Stimulated activated effector memory CD8-positive, alpha-beta T cell treated with anti-CD3 and anti-CD28 coated beads, Interleukin-12 subunit alpha, Interleukin-12 subunit beta, amount 100 ng/mL, for 72 hours (primary cell): ENCODE data around the gene RIC1.
A peak's percentile ranks its signal among the peaks of the same experiment; 100 is the strongest.
"Not testable (repeated sequence)": the region's sequence is repeated elsewhere in the genome, so short reads cannot be mapped to it uniquely, and the experiment has no call there.

ENCODE experiments used
- ATAC-seq: fragments of 150-1000 bp; cut with Tn5 transposase; 2 replicates; pipeline ENCODE4 v1.10.0; 2021
- DNase-seq, 2 donors: peaks; one replicate each; pipeline ENCODE4 v3.0.0; 2021 to 2022; ENCODE audit warnings: low spot score in 2 of 2
- H3K27ac Mint-ChIP-seq: one replicate; pipeline ENCODE4 v1.8.0; 2022; ENCODE audit warnings: mild to moderate bottlenecking, mixed read lengths
- H3K36me3 Mint-ChIP-seq: one replicate; pipeline ENCODE4 v1.8.0; 2022; ENCODE audit warnings: mild to moderate bottlenecking, mixed read lengths
- H3K4me1 Mint-ChIP-seq: one replicate; pipeline ENCODE4 v1.8.0; 2022; ENCODE audit warnings: mixed read lengths
- H3K4me3 Mint-ChIP-seq: one replicate; pipeline ENCODE4 v1.8.0; 2022; ENCODE audit warnings: mild to moderate bottlenecking, mixed read lengths
- H3K9me3 Mint-ChIP-seq: one replicate; pipeline ENCODE4 v1.8.0; 2022; ENCODE audit warnings: mixed read lengths

The RIC1 gene

DNA sequence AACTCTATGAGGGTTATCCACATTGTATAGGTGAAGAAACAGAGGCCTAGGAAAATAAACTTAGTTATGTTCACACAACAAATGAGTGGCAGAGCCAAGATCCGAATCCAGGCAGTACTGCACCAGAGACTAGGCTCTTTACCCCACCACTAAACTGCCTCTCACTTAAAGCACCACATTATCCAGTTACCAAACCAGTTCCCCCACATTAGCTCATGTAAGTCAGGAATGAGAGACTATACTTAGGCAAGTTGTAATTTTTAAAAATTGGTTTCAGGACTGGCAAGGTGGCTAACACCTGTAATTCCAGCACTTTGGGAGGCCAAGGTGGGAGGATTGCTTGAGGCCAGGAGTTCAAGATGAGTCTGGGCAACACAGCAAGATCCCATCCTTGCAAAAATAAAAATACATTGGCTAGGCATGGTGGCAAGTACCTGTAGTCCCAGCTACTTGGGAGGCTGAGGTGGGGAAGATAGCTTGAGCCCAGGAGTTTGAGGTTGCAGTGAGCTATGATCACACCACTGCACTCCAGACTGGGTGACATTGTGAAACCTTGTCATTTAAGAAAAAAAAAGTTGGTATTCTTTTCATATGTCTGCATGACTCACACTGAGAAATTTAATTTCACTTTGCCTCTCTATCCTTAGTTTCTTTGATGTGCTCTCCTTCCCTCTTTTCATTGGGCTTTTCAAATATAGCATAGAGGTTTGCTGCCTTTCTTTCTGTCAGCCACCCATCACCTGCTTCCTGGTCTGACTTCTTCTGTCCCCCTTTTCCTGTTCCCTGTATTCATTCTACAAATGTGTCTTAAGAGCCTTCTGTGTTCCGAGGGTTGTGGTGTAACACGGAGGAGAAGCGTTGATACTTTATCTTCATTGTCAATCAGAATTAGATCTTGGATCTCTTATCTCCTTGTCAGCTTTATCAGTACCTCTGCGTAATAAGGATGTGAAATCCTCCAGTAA lies 139.3 kb downstream of the RIC1 start:
- Mint-ChIP-seq H3K27ac (peak overlapping the region; percentile 71), H3K36me3 (peaks cover 80% of the 10 kb centered on the region), H3K9me3 (no peaks in the 10 kb centered on the region), H3K4me1 (peaks cover 9% of the 10 kb centered on the region), H3K4me3 (peak overlapping the region; percentile 40)
- DNase-seq (no peak), ATAC-seq (peak; percentile 95)

GRCh38 chr9:5773324-5773999 lies 144.6 kb downstream of the RIC1 start:
- H3K27ac Mint-ChIP-seq, result peak overlapping the region; percentile 13
- no peak overlapping the region for H3K4me3 Mint-ChIP-seq
- peaks cover 3% of the 10 kb centered on the region for H3K9me3 Mint-ChIP-seq
- DNase-seq (no peak), ATAC-seq (no peak)
- peaks cover 4% of the 10 kb centered on the region for H3K4me1 Mint-ChIP-seq
- H3K36me3 Mint-ChIP-seq, result peaks cover 77% of the 10 kb centered on the region

DNA sequence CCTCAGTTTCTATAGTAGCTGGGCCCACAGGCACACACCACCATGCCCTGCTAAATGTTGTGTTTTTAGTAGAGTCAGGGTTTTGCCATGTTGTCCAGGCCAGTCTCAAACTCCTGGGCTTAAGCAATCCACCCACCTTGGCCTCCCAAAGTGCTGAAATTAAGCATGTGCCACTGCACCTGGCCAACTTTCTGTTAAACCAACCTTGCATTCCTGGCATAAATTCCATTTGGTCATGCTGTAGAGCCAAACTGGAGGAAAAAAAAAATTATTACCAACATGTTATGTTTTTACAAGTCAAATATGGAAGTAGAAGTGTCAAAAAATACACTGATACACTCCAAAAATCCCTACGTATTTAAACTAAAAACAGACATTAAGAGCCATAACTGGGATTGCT lies 149.9 kb downstream of the RIC1 start:
- ATAC-seq (no peak), DNase-seq (no peak)
- H3K27ac Mint-ChIP-seq, result no peak overlapping the region
- H3K4me1 Mint-ChIP-seq, result peaks cover 6% of the 10 kb centered on the region
- peaks cover 83% of the 10 kb centered on the region for H3K36me3 Mint-ChIP-seq
- peaks cover 12% of the 10 kb centered on the region for H3K9me3 Mint-ChIP-seq
- H3K4me3 Mint-ChIP-seq, result no peak overlapping the region

- H3K27ac Mint-ChIP-seq, result not testable (repeated sequence)
Observed at GRCh38 chr9:5779705-5780218, 150.9 kb downstream of the RIC1 start.

DNA sequence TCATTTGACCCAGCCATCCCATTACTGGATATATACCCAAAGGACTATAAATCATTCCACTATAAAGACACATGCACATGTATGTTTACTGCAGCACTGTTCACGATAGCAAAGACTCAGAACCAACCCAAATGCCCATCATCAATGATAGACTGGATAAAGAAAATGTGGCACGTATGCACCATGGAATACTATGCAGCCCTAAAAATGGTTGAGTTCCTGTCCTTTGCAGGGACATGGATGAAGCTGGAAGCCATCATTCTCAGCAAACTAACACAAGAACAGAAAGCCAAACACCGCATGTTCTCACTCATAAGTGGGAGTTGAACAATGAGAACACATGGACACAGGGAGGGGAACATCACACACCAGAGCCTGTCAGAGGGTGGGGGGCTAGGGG lies 154.5 kb downstream of the RIC1 start:
- not testable (repeated sequence) for H3K9me3 Mint-ChIP-seq, H3K4me3 Mint-ChIP-seq, ATAC-seq, DNase-seq, H3K27ac Mint-ChIP-seq
- H3K4me1 Mint-ChIP-seq, result peaks cover 15% of the 10 kb centered on the region
- peaks cover 93% of the 10 kb centered on the region for H3K36me3 Mint-ChIP-seq

More at GRCh38 chr9:5779705-5780218, 150.9 kb downstream of the RIC1 start:
- not testable (repeated sequence) for ATAC-seq, DNase-seq, H3K4me3 Mint-ChIP-seq, H3K4me1 Mint-ChIP-seq
- Mint-ChIP-seq H3K9me3 (peaks cover 12% of the 10 kb centered on the region), H3K36me3 (peaks cover 83% of the 10 kb centered on the region)

- ATAC-seq, result no peak
- Mint-ChIP-seq H3K4me3 (no peak overlapping the region), H3K36me3 (peaks cover 93% of the 10 kb centered on the region), H3K4me1 (peaks cover 20% of the 10 kb centered on the region), H3K9me3 (peaks cover 7% of the 10 kb centered on the region), H3K27ac (no peak overlapping the region)
- DNase-seq, result no peak
Observed at GRCh38 chr9:5783982-5784381, 155.1 kb downstream of the RIC1 start.

- H3K4me1 Mint-ChIP-seq, result peaks cover 21% of the 10 kb centered on the region
- no peak overlapping the region for H3K4me3 Mint-ChIP-seq
- ATAC-seq (no peak), DNase-seq (no peak)
- H3K36me3 Mint-ChIP-seq, result peaks cover 93% of the 10 kb centered on the region
- peak overlapping the region; percentile 50 for H3K27ac Mint-ChIP-seq
- peaks cover 7% of the 10 kb centered on the region for H3K9me3 Mint-ChIP-seq
Observed at GRCh38 chr9:5784526-5785315, 155.8 kb downstream of the RIC1 start.

DNA sequence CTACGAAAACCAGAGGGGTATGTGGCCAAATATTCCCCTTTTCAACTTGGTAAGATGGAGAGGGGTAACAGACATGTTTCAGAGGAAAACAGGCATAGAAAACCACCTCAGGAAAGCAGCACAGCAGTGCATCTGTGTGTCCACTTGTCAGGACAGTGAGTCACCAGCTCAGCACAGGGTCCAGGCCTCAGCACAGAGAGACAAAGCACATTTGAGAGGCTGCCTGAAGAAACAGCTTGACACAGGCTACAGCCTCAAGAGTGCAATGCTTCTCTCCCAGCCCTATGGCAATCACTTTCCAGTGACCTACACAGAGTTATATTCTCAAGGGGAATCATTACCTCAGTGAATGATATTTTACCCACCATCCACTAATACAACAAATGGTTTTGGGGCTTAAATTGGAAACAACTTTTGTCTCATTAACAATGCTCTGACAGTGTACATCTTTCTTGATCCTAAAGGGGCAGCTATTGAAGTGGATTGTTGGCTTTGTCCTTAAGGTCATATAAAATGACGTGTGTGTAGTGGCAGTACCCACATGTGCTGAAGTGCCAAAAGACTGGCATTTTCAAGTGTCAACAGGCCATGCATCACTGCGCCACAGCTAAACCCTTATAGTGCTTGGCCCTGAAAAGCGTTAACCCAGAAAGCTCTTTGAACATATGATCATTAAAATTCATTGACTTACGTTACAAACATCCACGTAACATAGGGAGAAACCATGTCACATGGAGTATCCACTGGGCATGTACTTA lies 157.6 kb downstream of the RIC1 start:
- Mint-ChIP-seq H3K9me3 (peaks cover 6% of the 10 kb centered on the region), H3K36me3 (peaks cover 86% of the 10 kb centered on the region), H3K27ac (peak overlapping the region; percentile 50), H3K4me1 (peaks cover 29% of the 10 kb centered on the region), H3K4me3 (no peak overlapping the region)
- DNase-seq, result no peak
- ATAC-seq, result no peak

GRCh38 chr9:5787220-5787619 lies 158.3 kb downstream of the RIC1 start:
- peaks cover 30% of the 10 kb centered on the region for H3K4me1 Mint-ChIP-seq
- ATAC-seq (no peak), DNase-seq (no peak)
- peak overlapping the region; percentile 82 for H3K27ac Mint-ChIP-seq
- H3K4me3 Mint-ChIP-seq, result no peak overlapping the region
- peaks cover 5% of the 10 kb centered on the region for H3K9me3 Mint-ChIP-seq
- peaks cover 79% of the 10 kb centered on the region for H3K36me3 Mint-ChIP-seq

GRCh38 chr9:5787759-5788302 lies 158.9 kb downstream of the RIC1 start:
- peaks cover 75% of the 10 kb centered on the region for H3K36me3 Mint-ChIP-seq
- ATAC-seq, result peak; percentile 34

DNA sequence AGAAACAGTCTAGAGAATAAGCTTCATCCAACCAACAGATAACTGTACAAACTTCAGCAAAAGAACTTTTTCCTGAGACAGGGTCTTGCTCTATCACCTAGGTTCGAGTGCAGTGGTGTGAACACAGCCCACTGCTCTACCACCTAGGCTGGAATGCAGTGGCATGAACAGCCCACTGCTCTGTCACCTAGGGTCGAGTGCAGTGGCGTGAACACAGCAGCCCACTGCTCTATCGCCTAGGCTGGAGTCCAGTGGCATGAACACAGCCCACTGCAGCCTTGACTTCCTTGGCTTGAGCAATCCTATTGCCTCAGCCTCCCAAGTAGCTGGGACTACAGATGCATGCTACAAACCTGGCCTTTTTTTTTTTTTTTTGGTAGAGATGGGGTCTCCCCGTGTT lies 160.6 kb downstream of the RIC1 start:
- H3K9me3 Mint-ChIP-seq, result no peaks in the 10 kb centered on the region
- peaks cover 43% of the 10 kb centered on the region for H3K4me1 Mint-ChIP-seq

More at GRCh38 chr9:5787759-5788302, 158.9 kb downstream of the RIC1 start:
- DNase-seq, result no peak
- Mint-ChIP-seq H3K9me3 (peaks cover 3% of the 10 kb centered on the region), H3K4me1 (peaks cover 30% of the 10 kb centered on the region), H3K4me3 (no peak overlapping the region), H3K27ac (peak overlapping the region; percentile 82)

DNA sequence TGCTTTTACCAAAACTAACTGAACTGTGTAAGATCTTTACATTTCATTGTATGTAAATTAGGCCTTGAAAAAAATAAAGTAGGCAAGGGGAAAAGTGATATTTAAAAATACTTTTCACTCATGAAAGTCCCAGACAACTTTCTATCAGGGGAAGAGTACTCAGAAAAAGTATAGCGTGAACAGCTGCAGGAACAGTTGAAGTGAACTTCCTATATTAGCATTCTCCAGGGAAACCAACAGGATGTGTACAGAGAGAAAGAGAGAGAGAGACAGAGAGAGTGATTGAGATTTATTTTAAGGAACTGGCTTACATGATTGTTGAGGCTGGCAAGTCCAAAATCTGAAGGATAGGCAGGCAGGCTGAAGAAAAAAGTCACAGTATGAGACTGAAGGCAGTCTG lies 162.0 kb downstream of the RIC1 start:
- DNase-seq (no peak), ATAC-seq (no peak)
- Mint-ChIP-seq H3K27ac (peak overlapping the region; percentile 35), H3K4me1 (peaks cover 43% of the 10 kb centered on the region), H3K4me3 (no peak overlapping the region), H3K36me3 (peaks cover 58% of the 10 kb centered on the region), H3K9me3 (no peaks in the 10 kb centered on the region)

More for the DNA sequence above, 160.6 kb downstream of the RIC1 start:
- ATAC-seq (no peak), DNase-seq (no peak)
- Mint-ChIP-seq H3K4me3 (no peak overlapping the region), H3K27ac (no peak overlapping the region), H3K36me3 (peaks cover 60% of the 10 kb centered on the region)

DNA sequence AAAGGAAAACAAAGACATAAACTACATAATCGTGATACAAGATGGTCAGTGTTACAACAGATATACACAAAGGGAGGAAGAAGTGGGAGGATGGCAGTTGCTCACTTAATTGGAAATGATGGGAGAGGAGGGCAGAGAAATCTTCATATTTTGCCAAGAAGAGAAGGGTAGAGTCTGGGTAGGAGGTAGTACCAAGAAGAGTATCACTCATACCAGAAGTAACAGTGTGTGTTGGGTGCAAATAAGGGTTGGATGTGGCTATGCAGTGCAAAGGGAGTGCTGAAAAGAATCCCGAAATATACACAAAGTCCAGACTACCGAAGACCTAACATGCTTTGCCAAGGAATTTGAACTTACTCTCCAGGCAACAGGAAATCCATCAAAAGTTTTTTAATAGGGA lies 163.0 kb downstream of the RIC1 start:
- no peak overlapping the region for H3K27ac Mint-ChIP-seq
- H3K4me3 Mint-ChIP-seq, result no peak overlapping the region
- H3K36me3 Mint-ChIP-seq, result peaks cover 57% of the 10 kb centered on the region
- no peaks in the 10 kb centered on the region for H3K9me3 Mint-ChIP-seq
- peaks cover 43% of the 10 kb centered on the region for H3K4me1 Mint-ChIP-seq
- DNase-seq (no peak), ATAC-seq (peak; percentile 65)

GRCh38 chr9:5793812-5794211 lies 164.9 kb downstream of the RIC1 start:
- Mint-ChIP-seq H3K36me3 (peaks cover 58% of the 10 kb centered on the region), H3K9me3 (no peaks in the 10 kb centered on the region), H3K4me1 (peaks cover 36% of the 10 kb centered on the region), H3K4me3 (no peak overlapping the region), H3K27ac (no peak overlapping the region)
- ATAC-seq (no peak), DNase-seq (no peak)
